Measurements from ENCODE around the gene ATRNL1.

The ATRNL1 gene

DNA sequence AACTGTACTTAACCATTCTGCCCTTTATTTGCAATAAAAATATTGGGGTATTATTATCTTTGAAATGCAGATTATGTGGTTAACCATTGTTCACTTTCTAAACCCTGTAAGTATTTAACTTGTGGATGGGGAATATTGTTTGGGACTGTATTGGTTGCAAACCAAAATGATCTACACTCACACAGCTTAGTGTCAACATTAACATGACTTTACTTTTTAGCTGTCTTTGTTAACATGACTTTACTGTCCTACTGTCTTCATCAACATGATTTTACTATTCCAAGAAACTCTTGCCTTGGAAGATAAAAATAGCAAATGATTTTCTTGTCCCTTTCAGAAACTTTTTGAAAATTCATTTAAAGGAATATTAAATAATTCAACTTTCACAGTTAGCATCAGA is 708.3 kb downstream of the ATRNL1 start:
- TF ChIP-seq, protein P1, sequence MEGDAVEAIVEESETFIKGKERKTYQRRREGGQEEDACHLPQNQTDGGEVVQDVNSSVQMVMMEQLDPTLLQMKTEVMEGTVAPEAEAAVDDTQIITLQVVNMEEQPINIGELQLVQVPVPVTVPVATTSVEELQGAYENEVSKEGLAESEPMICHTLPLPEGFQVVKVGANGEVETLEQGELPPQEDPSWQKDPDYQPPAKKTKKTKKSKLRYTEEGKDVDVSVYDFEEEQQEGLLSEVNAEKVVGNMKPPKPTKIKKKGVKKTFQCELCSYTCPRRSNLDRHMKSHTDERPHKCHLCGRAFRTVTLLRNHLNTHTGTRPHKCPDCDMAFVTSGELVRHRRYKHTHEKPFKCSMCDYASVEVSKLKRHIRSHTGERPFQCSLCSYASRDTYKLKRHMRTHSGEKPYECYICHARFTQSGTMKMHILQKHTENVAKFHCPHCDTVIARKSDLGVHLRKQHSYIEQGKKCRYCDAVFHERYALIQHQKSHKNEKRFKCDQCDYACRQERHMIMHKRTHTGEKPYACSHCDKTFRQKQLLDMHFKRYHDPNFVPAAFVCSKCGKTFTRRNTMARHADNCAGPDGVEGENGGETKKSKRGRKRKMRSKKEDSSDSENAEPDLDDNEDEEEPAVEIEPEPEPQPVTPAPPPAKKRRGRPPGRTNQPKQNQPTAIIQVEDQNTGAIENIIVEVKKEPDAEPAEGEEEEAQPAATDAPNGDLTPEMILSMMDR (IDR thresholded peaks at IDR 0.05): no peak

- TF ChIP-seq, protein P1 (IDR thresholded peaks at IDR 0.05): no peak
Observed at GRCh38 chr10:115801992-115802391, 708.8 kb downstream of the ATRNL1 start.

GRCh38 chr10:115802911-115803310 is 709.7 kb downstream of the ATRNL1 start:
- TF ChIP-seq, protein P1 (IDR thresholded peaks at IDR 0.05): no peak

DNA sequence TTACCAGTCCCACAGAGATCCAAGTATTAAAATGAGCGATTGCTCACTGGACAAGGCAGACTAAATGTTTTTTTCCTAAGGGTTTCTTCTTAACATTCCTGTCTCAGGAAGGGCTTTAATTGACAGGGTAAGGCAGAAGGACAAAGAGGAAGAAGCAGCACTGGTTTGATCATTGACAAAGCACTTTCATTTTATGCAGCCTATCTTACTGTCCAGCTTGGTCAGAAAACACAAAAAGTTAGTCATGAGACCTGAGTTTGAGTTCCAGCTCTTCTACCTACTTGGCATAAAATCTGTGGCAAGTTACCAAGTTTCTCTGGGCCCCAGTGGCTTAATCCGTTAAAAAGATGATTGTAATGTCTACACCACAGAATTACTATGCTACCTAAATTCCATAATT is 721.4 kb downstream of the ATRNL1 start:
- TF ChIP-seq, protein P1 (IDR thresholded peaks at IDR 0.05): no peak

GRCh38 chr10:115818012-115818411 is 724.8 kb downstream of the ATRNL1 start:
- TF ChIP-seq, protein P1 (IDR thresholded peaks at IDR 0.05): no peak

DNA sequence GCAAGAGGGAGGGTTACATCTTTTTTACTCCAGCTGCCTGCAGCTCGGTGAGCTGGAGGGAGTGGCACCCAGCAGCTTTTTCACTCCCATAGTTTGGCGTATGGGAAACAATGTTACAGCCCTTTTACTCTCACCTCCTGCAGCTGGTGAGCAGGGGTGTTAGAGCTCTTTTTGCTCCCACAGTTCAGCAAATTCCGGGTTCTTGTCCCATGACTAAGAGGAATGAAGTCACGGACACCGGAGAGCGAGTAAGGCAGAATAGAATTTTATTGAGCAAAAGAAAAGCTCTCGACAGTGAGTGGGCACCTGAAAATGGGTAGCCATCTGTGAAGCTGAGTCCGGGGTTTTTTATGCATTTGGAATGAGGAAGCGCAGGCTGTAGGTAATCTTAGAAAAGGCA is 733.2 kb downstream of the ATRNL1 start:
- TF ChIP-seq, protein P1 (IDR thresholded peaks at IDR 0.05): no peak

DNA sequence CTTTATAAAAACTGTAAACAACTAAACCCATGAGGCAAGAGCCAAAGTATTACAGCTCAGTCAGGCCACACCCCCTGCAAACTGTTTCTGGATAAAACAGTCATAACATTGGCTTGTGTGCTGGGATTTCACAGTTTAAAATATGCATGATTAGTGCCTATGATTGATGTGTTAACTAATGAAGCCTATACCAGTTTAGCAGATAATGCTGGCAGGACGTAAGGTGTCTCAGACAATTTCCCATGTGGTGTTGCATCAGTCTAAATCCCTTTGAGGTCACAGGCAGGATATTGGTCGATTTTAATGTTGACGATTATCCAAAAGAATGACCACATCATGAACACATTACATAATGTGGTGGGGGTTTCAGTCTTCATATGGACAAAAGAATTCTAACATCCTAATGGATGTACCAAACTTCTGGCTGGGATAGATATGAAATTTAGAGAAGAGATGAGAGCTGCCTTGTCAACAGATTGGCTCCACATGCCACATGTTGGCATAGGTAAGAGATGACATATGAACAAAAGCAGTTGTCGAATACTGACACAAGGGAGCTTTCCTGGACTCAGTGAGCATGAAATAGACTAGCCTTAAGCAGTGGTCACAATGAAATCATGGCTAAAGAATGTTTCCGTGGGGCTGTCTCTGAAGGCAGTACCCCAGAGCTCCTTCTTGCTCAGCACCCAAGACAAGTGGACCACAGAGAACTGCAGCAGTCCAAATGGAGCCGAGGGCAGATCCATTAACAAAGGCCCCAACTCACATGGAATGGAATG is 734.3 kb downstream of the ATRNL1 start:
- TF ChIP-seq, protein P1 (IDR thresholded peaks at IDR 0.05): no peak

All from LNCAP (cell line).